Measurements from ENCODE around the gene OSBPL8.

The OSBPL8 gene

GRCh38 chr12:76303365-76303764 is 256.2 kb downstream of the OSBPL8 start:
- DNase-seq (ENCODE audit: low spot score), result no peak

Data from SW480 (cell line).